Parathyroid adenoma (tissue), 2 donors: ENCODE results near the gene OTOG.

ENCODE experiments used
- H2AFZ ChIP-seq: fragments of 300-600 bp; sonication (generic); one replicate; pipeline ENCODE4 v1.7.0; 2017; ENCODE audit warnings: antibody characterized with exemption, mild to moderate bottlenecking
- H3K27ac ChIP-seq: fragments of 300-600 bp; sonication (generic); one replicate; pipeline ENCODE4 v1.7.0; 2017
- H3K27me3 ChIP-seq: fragments of 300-600 bp; sonication (generic); one replicate; pipeline ENCODE4 v1.7.0; 2017; ENCODE audit warnings: low read length; ENCODE audit not compliant: control insufficient read depth, insufficient read depth
- H3K36me3 ChIP-seq: fragments of 300-600 bp; sonication (generic); one replicate; pipeline ENCODE4 v1.7.0; 2017; ENCODE audit warnings: low read length; ENCODE audit not compliant: control insufficient read depth, insufficient read depth
- H3K4me1 ChIP-seq: fragments of 300-600 bp; sonication (generic); one replicate; pipeline ENCODE4 v1.7.0; 2017; ENCODE audit warnings: control low read depth
- H3K4me2 ChIP-seq: fragments of 300-600 bp; sonication (generic); one replicate; pipeline ENCODE4 v1.7.0; 2017; ENCODE audit warnings: low read length
- H3K4me3 ChIP-seq: fragments of 300-600 bp; sonication (generic); one replicate; pipeline ENCODE4 v1.7.0; 2017; ENCODE audit warnings: low read depth, low read length
- H3K79me2 ChIP-seq: fragments of 300-600 bp; sonication (generic); one replicate; pipeline ENCODE4 v1.7.0; 2017; ENCODE audit warnings: control low read depth
- H3K9ac ChIP-seq: fragments of 300-600 bp; sonication (generic); one replicate; pipeline ENCODE4 v1.7.0; 2017; ENCODE audit warnings: mild to moderate bottlenecking
- H3K9me3 ChIP-seq: fragments of 300-600 bp; sonication (generic); one replicate; pipeline ENCODE4 v1.7.0; 2017; ENCODE audit warnings: low read length; ENCODE audit not compliant: control insufficient read depth
- CTCF ChIP-seq: fragments of 300-600 bp; sonication (generic); IDR thresholded peaks from one replicate; pipeline ENCODE4 v1.7.0; 2017; ENCODE audit warnings: antibody characterized with exemption, mild to moderate bottlenecking
- donor health status: primary hyperparathyroidism.

OTOG gene

GRCh38 chr11:17578296-17578695, 31.2 kb downstream of the OTOG start:
- no peaks in the 10 kb centered on the region for H3K4me1 ChIP-seq
- no peak overlapping the region for H3K4me3 ChIP-seq
- no peak for TF ChIP-seq CTCF
- no peak overlapping the region for H3K4me2 ChIP-seq
- no peaks in the 10 kb centered on the region for H3K79me2 ChIP-seq
- H3K27me3 ChIP-seq = no peaks in the 10 kb centered on the region
- H3K9me3 ChIP-seq = no peaks in the 10 kb centered on the region
- no peaks in the 10 kb centered on the region for H3K36me3 ChIP-seq
- H3K27ac ChIP-seq = no peak overlapping the region
- no peak overlapping the region for H2AFZ ChIP-seq
- no peak overlapping the region for H3K9ac ChIP-seq

GRCh38 chr11:17578958-17579357, 31.9 kb downstream of the OTOG start:
- no peak for TF ChIP-seq CTCF
- Histone ChIP-seq H3K36me3 (no peaks in the 10 kb centered on the region), H3K4me1 (no peaks in the 10 kb centered on the region), H3K79me2 (no peaks in the 10 kb centered on the region), H3K4me2 (no peak overlapping the region), H3K9me3 (no peaks in the 10 kb centered on the region), H3K27me3 (no peaks in the 10 kb centered on the region), H3K27ac (no peak overlapping the region), H3K4me3 (no peak overlapping the region), H2AFZ (no peak overlapping the region), H3K9ac (no peak overlapping the region)

- H2AFZ ChIP-seq = no peak overlapping the region
- no peak overlapping the region for H3K4me3 ChIP-seq
- TF ChIP-seq CTCF = no peak
- no peak overlapping the region for H3K4me2 ChIP-seq
- no peaks in the 10 kb centered on the region for H3K27me3 ChIP-seq
- no peak overlapping the region for H3K9ac ChIP-seq
- H3K4me1 ChIP-seq = no peaks in the 10 kb centered on the region
- no peaks in the 10 kb centered on the region for H3K9me3 ChIP-seq
- no peaks in the 10 kb centered on the region for H3K36me3 ChIP-seq
- H3K27ac ChIP-seq = no peak overlapping the region
- no peaks in the 10 kb centered on the region for H3K79me2 ChIP-seq
Observed at GRCh38 chr11:17579451-17579850, 32.4 kb downstream of the OTOG start.

- H3K4me3 ChIP-seq = no peak overlapping the region
- H2AFZ ChIP-seq = no peak overlapping the region
- no peak for TF ChIP-seq CTCF
- H3K27ac ChIP-seq = no peak overlapping the region
- H3K4me2 ChIP-seq = no peak overlapping the region
- no peaks in the 10 kb centered on the region for H3K9me3 ChIP-seq
- no peaks in the 10 kb centered on the region for H3K79me2 ChIP-seq
- H3K4me1 ChIP-seq = no peaks in the 10 kb centered on the region
- H3K36me3 ChIP-seq = no peaks in the 10 kb centered on the region
- no peaks in the 10 kb centered on the region for H3K27me3 ChIP-seq
- H3K9ac ChIP-seq = no peak overlapping the region
Observed at GRCh38 chr11:17580271-17580670, 33.2 kb downstream of the OTOG start.

GRCh38 chr11:17581036-17581731, 34.1 kb downstream of the OTOG start:
- H3K9ac ChIP-seq = no peak overlapping the region
- TF ChIP-seq CTCF = no peak
- no peaks in the 10 kb centered on the region for H3K4me1 ChIP-seq
- no peaks in the 10 kb centered on the region for H3K27me3 ChIP-seq
- no peak overlapping the region for H2AFZ ChIP-seq
- H3K36me3 ChIP-seq = no peaks in the 10 kb centered on the region
- no peaks in the 10 kb centered on the region for H3K9me3 ChIP-seq
- H3K27ac ChIP-seq = no peak overlapping the region
- H3K4me2 ChIP-seq = no peak overlapping the region
- H3K4me3 ChIP-seq = no peak overlapping the region
- H3K79me2 ChIP-seq = no peaks in the 10 kb centered on the region
